HG03571 (cell line): Measurements from ENCODE around the gene ABCD1.
"Not testable (repeated sequence)": the region's sequence is repeated elsewhere in the genome, so short reads cannot be mapped to it uniquely, and the experiment has no call there.

ENCODE experiments used
- ATAC-seq: cut with Tn5 transposase; IDR thresholded peaks from one replicate; pipeline ENCODE4 v1.9.1; 2021; ENCODE audit not compliant: unreplicated experiment

Gene ABCD1

GRCh38 chrX:153724252-153725038 is at the start of gene ABCD1, which contains the start of gene BCAP31:
Gene ABCD1 (plus strand): TSS chrX:153724856. CDS start chrX:153725267, 411 bp downstream.
Gene BCAP31 (minus strand): TSS chrX:153724387. CDS start chrX:153723244, 1,143 bp downstream.
- ATAC-seq: peak; percentile 55

GRCh38 chrX:153681175-153681574 is 43.5 kb upstream of the ABCD1 start:
- ATAC-seq: no peak

- not testable (repeated sequence) for ATAC-seq
Observed at GRCh38 chrX:153683486-153683885, 41.2 kb upstream of the ABCD1 start.

GRCh38 chrX:153684467-153685155 is 40.0 kb upstream of the ABCD1 start:
- no peak for ATAC-seq

DNA sequence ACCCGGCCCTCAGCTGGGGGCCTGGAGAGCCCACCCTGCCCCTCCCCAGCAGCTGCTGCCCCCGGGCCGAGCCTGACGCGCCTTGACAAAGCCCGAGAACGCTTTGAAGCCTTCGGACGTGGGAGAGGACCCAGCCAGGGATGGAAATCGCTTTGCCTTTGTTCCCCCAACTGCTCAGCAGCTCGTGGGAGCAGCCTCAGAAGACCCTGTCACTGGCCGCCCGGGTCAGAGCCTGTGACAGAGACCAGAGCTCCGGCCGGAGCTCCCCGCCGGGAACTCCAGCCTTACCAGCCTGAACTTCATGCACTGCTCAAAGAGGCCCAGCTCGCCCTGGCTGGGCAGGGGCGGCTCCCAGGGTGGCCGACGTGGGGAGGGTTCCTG is 39.5 kb upstream of the ABCD1 start:
- no peak for ATAC-seq

DNA sequence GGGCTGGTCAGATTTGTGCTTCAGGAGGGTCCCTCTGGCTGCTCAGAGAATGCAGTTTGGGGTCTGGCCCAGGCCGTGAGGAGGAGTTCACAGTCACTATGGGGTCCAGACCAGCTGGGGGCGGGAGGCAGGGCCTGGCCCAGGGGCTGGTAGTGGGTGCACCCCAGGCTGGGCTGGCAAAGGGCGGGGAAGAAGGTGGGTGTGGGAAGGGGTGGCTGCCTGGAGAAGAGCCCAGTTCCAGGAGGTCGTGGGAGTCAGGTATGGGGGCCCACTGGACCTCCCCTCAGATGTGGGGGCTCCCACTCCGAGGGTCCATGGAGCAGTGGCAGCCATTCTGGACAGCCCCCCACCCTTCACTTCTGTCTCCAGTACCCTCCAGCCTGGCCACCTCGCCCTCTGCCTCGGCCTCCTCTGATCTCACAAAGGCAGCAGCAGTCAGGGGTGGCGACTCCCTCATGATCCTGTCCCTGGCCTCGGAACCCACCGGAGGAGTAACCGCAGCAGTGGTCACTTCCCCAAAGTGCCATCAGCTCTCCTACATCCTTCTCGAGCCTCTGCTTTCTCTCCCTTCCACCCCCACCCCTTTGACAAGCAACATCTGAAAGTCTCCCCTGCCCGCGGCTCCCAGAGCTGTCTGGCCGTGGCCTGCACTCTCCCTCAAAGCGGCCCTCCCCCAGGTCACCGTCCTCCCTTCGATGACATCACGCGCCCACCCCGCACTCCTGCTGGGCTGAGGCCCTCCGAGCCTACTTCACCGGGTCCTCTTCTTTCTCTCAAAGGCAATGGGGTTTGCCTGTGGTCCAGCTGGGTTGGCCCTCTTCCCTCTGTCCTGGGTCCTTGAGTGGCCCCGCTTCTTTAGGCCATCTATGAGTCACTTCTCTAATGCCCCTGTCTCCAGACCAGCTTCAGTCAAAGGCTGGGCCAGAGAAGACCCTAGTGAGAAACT is 38.6 kb upstream of the ABCD1 start:
- no peak for ATAC-seq

DNA sequence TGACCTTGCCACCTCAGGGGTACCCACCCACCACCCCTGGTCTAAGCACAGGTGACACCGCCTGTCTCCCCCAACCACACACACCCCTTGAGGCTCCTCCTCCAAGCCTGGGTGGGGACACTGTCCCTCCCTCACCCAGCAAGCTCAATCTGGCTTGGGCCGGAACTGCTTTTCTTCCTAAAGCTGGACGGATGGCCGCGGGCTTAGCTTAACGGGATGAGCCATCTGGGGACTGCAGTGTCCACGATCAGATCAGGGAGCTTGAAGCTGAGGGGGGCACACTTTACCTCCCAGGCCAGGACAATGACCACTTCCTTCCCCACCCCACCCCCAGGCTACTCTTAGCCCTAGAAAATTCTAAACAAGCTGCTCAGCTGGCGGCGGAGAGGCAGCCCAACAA is 37.9 kb upstream of the ABCD1 start:
- ATAC-seq: no peak

DNA sequence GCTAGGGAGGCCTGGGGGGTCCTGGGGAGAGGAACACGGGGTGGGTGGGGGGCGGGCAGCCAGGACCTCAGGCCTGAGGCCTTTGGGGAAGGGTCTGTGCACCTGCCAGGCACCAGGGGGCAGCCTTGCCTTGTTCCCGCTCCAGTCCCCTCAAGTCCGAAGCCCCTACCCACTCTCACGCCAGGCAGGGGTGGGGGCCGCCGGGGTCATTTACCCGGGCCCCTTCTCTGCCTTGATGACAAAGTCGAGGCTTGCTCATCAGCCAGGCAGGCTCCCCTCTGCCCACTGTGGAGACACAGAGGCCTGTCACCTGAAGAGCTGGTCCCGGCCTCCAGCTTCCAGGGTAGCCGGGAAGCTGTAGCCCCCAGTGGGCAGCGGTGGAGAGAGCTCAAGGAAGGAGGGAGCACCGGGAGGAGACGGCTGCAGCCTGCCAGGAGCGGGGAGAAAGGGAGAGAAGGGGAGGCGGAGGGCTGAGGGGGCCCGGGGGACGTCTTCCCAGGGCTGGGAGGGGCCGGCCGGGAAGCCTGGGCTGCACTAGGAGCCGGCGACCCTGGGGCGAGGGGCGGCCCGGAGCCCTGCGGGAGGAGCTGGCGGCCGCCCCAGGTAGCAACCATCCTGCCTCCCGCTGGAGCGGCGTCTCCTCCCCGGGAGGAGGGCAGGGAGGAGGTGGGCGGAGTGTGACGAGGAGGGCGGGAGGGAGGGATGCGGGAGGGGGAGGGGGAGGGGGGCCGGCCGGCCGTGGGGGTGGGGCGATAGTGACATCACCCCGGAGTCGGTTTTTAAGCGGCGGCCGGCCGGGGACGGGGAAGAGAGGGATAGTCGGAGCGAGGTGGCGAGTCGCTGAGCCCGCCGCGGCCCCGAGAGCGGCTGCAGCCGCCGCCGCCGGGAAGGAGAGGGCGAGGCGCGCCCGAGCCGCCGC is 37.3 kb upstream of the ABCD1 start, which contains the start of gene SLC6A8:
SLC6A8 (plus strand) TSS at position 806 of the 919 bp plus-strand sequence. CDS start 649 bp downstream, outside the sequence.
- no peak for ATAC-seq

- ATAC-seq: no peak
Observed at GRCh38 chrX:153688071-153688470, 36.6 kb upstream of the ABCD1 start.

DNA sequence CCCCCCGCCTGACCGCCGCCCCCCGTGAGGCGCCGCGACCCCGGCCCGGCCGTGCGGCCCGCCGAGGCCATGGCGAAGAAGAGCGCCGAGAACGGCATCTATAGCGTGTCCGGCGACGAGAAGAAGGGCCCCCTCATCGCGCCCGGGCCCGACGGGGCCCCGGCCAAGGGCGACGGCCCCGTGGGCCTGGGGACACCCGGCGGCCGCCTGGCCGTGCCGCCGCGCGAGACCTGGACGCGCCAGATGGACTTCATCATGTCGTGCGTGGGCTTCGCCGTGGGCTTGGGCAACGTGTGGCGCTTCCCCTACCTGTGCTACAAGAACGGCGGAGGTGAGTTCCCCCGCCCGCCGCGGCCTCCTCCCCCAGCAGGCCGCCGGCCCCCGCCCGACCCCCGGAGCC is 36.1 kb upstream of the ABCD1 start:
- ATAC-seq: no peak

- ATAC-seq: no peak
Observed at GRCh38 chrX:153688911-153689590, 35.6 kb upstream of the ABCD1 start.

DNA sequence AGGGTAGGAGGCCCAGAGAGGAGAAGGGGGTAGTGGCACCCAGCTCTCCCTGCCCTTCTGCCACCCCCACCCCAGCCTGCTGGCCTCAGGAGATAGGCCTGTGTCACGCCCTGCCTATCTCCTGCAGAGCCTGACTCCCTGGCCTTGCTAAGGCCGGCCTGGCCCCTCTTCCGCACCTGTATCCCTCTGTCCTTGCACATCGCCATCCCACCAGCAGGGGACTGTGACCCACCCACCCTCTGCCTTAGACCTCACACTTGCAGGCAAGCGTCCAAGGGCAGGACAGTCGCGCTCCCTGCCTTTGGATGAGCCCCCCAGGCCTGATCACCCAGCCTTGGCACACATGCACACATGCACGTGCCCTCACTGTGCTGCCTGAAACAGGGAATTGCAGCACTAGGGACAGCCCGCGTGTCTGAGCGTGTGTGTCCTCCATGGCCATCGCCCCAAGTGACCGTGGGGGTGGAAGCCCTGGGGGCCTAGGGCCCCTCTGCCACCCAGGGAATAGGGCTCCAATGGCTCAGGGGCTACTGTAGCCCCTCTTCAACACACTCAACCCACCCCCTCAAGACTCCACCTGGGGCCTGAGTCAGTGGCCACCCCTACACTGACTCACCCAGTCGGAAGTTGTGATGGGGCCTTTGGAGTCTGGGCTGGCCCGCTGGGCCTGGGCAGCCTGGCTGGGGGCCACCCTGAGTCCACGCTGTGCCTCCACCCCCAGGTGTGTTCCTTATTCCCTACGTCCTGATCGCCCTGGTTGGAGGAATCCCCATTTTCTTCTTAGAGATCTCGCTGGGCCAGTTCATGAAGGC is 34.8 kb upstream of the ABCD1 start:
- no peak for ATAC-seq

DNA sequence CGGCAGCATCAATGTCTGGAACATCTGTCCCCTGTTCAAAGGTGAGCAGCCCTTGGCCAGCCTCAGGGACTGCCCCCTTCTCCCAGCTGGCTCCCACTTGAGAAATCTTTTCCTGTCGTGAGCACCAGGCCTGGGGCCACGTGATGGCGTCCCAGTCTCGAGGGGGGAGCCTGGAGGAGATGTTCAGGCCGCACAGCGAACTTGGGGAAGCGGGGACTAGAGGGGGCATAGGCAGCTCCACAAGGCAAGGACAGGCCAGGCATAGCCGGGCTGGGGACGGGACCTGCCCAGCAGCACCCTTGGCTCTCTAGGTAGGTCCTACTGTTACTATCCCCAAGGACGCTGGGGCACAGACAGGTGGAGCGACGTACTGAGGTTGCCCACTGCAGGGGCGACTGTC is 34.2 kb upstream of the ABCD1 start:
- ATAC-seq: no peak

DNA sequence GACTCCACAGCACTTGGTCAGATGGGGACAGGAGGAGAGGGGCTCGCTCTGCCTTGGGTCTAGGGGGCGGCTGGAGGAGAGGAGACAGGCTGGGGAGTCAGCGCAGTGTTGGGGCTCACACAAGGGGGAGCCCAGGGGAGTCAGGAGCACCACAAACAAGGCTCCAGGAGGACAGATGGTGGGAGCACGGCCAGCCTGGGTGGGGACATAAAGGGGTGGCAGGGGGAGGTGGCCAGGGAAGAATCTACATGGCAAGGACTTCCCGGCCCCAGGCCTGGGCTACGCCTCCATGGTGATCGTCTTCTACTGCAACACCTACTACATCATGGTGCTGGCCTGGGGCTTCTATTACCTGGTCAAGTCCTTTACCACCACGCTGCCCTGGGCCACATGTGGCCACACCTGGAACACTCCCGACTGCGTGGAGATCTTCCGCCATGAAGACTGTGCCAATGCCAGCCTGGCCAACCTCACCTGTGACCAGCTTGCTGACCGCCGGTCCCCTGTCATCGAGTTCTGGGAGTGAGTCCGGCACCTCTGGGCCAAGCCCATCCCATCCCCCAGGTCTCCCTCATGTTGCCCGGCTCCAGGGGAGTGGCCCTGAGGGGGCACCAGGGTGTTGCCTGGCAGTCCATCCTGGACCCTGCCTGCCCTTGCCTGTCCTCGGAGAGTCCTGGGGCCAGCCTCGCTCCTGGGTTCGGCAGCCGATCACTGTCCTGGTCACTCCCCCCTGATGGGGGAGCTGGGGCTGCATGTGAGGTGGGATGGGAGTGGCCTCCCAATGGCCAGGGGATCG is 33.4 kb upstream of the ABCD1 start:
- ATAC-seq: not testable (repeated sequence)

- no peak for ATAC-seq
Observed at GRCh38 chrX:153692003-153692402, 32.7 kb upstream of the ABCD1 start.

DNA sequence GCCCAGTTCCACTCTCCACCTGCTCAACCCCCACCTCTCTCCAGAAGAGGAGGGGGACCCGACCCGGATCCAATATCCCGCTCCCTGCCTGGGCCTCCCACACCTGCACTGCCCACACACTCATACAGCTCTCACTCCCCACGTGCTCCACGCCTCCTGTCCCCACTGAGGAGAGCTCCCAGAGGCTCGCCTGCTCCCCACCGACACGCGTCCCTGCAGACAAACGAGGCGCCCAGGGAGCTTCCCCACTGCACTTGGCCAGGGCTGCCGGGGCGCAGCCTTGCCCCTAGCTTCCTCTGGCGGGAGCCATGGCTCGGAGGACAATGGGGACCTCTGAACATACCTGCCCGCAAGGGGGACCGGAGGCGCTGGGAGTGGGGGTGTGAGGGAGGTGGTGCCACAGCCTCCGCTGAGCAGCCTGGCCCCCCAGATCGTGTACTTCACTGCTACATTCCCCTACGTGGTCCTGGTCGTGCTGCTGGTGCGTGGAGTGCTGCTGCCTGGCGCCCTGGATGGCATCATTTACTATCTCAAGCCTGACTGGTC is 32.0 kb upstream of the ABCD1 start:
- no peak for ATAC-seq

DNA sequence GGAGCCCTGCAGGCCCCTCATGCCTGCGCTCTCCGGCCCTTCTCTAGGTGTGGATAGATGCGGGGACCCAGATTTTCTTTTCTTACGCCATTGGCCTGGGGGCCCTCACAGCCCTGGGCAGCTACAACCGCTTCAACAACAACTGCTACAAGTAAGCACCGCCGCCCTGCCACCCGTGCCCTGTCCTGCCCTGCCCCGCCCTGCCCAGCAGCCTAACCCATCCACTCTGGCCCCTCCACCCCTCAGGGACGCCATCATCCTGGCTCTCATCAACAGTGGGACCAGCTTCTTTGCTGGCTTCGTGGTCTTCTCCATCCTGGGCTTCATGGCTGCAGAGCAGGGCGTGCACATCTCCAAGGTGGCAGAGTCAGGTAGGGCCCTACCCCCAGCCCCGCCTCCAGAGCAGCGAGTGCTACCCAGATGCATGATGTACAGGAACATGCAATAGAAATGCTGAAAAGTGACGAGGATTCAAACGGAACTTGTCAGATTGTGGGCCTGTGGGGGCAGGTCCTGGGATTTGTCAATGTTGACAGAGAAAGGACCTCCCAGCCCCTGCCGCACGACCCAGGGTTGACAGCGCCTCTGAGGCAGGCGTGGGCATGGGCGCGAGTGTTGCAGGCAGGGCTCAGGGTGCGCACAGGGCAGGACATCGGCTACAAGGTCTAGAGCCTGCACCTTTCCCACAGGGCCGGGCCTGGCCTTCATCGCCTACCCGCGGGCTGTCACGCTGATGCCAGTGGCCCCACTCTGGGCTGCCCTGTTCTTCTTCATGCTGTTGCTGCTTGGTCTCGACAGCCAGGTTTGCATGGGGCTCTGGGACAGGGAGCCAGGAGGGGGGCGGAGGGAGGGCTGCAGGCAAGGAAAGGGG is 31.2 kb upstream of the ABCD1 start:
- ATAC-seq: no peak
